Activated naive CD4-positive, alpha-beta T cell treated with anti-CD3 and anti-CD28 coated beads, Interleukin-2, amount 10 ng/mL, durations not matched to agents 7 days and 5 days (primary cell): Measurements from ENCODE around the gene GARNL3.

Experiments
- CTCF ChIA-PET: fragments of 350-600 bp; sonication (Branson Sonifier 250); formaldehyde crosslinking; loops from one replicate; lab custom pipeline; 2021; ENCODE audit warnings: antibody characterized with exemption; lab: Charles Lee
- DNase-seq: peaks from one replicate; pipeline ENCODE4 v3.0.0-alpha.2; 2020
- H3K27ac Mint-ChIP-seq: one replicate; pipeline ENCODE4 v1.8.0; 2021; ENCODE audit warnings: mild to moderate bottlenecking, moderate library complexity, mixed read lengths
- H3K27me3 Mint-ChIP-seq: one replicate; pipeline ENCODE4 v1.8.0; 2021; ENCODE audit warnings: mild to moderate bottlenecking, mixed read lengths
- H3K36me3 Mint-ChIP-seq: one replicate; pipeline ENCODE4 v1.8.0; 2021; ENCODE audit warnings: mixed read lengths
- H3K4me1 Mint-ChIP-seq: one replicate; pipeline ENCODE4 v1.8.0; 2021; ENCODE audit warnings: mixed read lengths
- H3K4me3 Mint-ChIP-seq: one replicate; pipeline ENCODE4 v1.8.0; 2021; ENCODE audit warnings: mild to moderate bottlenecking, moderate library complexity, mixed read lengths
- H3K9me3 Mint-ChIP-seq: one replicate; pipeline ENCODE4 v1.8.0; 2021; ENCODE audit warnings: mixed read lengths

GARNL3 gene, protein sequence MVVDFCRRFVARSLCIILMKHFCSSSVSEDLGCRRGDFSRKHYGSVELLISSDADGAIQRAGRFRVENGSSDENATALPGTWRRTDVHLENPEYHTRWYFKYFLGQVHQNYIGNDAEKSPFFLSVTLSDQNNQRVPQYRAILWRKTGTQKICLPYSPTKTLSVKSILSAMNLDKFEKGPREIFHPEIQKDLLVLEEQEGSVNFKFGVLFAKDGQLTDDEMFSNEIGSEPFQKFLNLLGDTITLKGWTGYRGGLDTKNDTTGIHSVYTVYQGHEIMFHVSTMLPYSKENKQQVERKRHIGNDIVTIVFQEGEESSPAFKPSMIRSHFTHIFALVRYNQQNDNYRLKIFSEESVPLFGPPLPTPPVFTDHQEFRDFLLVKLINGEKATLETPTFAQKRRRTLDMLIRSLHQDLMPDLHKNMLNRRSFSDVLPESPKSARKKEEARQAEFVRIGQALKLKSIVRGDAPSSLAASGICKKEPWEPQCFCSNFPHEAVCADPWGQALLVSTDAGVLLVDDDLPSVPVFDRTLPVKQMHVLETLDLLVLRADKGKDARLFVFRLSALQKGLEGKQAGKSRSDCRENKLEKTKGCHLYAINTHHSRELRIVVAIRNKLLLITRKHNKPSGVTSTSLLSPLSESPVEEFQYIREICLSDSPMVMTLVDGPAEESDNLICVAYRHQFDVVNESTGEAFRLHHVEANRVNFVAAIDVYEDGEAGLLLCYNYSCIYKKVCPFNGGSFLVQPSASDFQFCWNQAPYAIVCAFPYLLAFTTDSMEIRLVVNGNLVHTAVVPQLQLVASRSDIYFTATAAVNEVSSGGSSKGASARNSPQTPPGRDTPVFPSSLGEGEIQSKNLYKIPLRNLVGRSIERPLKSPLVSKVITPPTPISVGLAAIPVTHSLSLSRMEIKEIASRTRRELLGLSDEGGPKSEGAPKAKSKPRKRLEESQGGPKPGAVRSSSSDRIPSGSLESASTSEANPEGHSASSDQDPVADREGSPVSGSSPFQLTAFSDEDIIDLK

DNA sequence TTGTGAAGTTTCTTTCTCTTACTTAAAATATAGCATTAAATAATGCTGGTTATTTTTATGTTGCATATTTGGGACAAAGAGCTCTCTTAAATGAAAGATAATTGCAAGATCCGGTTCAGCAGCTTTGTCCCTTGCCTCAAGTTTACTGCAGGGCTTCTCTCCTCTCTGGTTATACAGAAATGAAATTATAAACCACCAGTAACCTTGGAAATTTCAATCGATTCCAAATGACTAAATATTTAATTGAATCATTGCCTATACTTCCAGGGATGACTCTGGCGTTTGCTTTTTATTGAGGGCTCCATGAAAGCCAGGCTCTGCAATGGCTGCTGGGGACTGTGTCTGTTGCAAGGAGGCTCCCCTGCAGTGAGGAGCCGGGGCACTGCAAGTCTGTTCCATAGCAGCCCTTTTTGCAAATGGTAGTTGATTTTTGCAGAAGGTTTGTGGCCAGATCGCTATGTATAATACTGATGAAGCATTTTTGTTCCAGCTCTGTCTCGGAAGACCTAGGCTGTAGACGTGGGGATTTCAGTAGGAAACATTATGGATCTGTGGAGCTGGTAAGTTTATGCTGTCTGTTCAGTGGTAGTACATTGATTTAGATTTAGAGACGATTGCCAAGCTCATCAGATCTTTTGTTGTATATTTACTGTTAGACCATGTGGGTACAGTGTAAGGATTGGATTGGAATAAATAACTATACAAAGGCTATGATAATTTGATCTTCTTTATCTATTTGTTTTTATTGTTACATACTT, at the start of gene GARNL3:
GARNL3 (plus strand) TSS at position 313 of the 758 bp plus-strand sequence; CDS start at position 417, 104 bp downstream.
- no peaks in the 10 kb centered on the region for H3K9me3 Mint-ChIP-seq
- CTCF ChIA-PET = no interaction called here

DNA sequence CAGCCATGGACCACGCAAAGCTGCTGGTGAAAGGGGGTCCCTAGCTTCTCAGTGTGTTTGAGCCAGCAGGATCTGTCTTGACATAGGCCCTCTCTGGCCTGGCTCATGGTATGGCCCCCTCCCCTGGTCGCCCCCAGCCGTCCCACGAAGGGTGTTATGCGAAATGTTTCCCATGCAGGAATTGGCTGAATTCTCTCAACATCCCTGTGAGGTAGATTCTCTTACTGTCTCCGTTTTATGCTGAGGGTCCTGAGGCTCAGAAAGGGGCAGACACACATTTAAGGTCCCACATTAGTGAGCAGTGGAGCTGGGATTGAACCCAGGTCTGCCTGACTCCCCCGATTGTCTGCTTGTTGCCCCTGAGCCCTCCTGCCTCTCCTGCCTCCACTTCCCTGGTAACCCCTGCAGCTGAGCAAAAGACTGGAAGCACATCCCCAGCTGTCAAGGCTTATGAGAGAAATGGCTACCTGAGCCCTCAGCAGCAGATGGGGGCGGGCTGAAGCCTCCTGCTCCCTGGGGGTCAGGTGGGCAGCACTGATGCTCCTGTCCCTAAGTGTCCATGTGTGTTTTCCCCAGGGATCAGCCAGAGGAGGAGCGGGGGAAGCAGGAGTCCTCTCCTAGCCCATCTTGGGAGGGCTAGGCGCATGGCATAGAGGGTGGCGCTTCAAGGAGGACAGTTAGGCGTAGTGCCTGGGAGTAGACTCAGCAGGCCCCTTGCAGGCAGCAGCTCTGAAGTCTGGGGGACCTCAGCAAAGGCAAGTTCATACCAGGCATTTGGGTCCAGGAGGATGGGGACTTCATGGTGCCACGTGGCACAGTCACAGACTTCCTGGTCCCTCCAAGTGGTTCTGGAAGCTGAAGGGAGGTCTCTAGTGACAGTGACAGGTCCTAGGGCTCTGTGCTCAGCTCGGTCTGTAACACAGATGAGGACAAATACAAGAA, 49.0 kb upstream of the GARNL3 start:
- no peaks in the 10 kb centered on the region for H3K4me1 Mint-ChIP-seq
- H3K27me3 Mint-ChIP-seq = peaks cover 67% of the 10 kb centered on the region
- no peaks in the 10 kb centered on the region for H3K36me3 Mint-ChIP-seq
- H3K4me3 Mint-ChIP-seq = no peak overlapping the region
- CTCF ChIA-PET = interaction anchor here (0.7 to 2.5 kb wide), 19 partner anchors 9 to 276 kb away, joined by 3 to 15 read pairs (median 4); partner anchors contain the start of genes RPL12, SLC2A8 and ZNF79
- H3K9me3 Mint-ChIP-seq = no peaks in the 10 kb centered on the region
- peak; percentile 19 for DNase-seq
- H3K27ac Mint-ChIP-seq = no peak overlapping the region

More for the DNA sequence above, at the start of gene GARNL3:
- Mint-ChIP-seq H3K27ac (no peak within 1 kb of the TSS), H3K27me3 (peaks cover 27% of the 10 kb centered on the region), H3K4me3 (no peak within 1 kb of the TSS), H3K4me1 (no peaks in the 10 kb centered on the region), H3K36me3 (no peaks in the 10 kb centered on the region)
- no peak for DNase-seq

DNA sequence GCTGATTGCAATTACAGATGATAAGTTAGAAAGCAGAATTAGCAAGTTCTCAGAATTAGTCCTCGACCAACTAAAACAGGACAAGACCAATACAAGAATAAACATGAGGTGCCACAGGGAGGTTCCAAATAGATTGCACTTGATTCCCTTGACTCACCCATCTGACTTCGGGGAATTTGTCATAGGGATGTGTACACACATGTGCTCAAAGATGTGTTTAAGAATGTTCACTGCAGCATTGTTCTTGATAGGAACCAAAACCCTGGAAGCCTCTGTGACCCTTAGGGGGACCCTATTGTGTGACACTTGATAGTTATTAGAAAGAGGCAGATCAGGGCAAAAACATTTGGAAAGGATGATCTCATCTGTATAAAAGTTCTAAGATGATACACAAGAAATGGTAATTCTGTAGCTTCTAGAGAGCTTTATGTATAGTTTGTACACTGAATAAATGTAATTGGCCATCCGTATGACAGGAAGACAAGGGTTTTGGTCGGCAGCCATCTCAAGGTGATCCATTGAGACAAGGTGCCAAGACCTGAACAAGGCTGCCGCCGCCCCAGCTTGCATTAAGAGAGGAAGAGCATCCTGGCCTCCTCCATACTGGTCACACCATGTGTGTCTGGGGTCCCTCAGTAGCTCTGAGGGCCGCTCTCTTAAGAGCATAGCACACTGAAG, 48.2 kb upstream of the GARNL3 start:
- Mint-ChIP-seq H3K9me3 (no peaks in the 10 kb centered on the region), H3K27ac (no peak overlapping the region), H3K36me3 (no peaks in the 10 kb centered on the region), H3K27me3 (peaks cover 65% of the 10 kb centered on the region), H3K4me1 (peaks cover 1% of the 10 kb centered on the region), H3K4me3 (no peak overlapping the region)
- CTCF ChIA-PET = interaction anchor here (1.0 to 2.5 kb wide), 4 partner anchors 17 to 276 kb away, joined by 3 to 15 read pairs (median 4); partner anchors contain the start of genes SLC2A8 and ZNF79
- peak; percentile 11 for DNase-seq

DNA sequence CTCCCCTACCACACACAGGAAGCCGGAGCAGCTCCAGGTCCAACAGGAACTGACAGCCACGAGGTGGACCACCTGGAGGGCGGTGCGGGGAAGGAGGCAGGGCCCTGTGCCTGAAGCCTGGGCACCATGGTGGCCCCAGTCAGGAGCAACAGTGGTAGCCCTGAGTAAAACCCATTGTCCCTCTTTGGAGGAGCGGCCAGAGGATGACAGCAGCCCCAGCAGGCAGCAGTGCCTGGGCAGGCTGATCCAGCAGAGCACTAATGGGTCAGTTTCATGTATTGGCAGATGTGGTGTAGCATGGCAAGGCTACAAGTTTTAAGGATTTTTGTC, 47.7 kb upstream of the GARNL3 start:
- CTCF ChIA-PET = interaction anchor here (1.0 kb wide), 1 partner anchor 276 kb away, joined by 3 read pairs; no protein-coding TSS in a partner anchor

DNA sequence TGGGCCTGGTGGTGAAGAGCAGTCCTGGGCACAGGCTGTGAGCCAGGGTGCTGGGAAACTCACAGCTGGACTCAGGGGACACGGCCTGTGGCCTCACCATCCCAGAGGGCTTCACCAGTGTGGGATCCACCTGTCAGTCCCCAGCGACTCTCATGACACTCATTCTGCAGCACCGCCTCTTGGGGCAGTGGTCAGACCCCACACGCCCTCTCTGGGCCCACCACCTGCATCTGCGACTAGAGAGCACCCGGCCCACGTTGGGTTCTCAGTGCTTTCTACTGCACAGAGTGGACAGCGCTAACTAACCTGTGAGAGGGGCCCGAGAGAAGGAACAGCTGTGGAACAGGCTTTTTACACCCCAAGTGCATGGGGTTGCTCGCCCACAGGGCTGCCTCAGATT, 45.8 kb upstream of the GARNL3 start:
- DNase-seq = peak; percentile 18
- H3K4me3 Mint-ChIP-seq = no peak overlapping the region
- CTCF ChIA-PET = interaction anchor here (1.6 kb wide), 1 partner anchor 200 kb away, joined by 3 read pairs; no protein-coding TSS in a partner anchor
- H3K9me3 Mint-ChIP-seq = no peaks in the 10 kb centered on the region
- H3K27me3 Mint-ChIP-seq = peaks cover 60% of the 10 kb centered on the region
- no peak overlapping the region for H3K27ac Mint-ChIP-seq
- H3K36me3 Mint-ChIP-seq = no peaks in the 10 kb centered on the region
- peaks cover 22% of the 10 kb centered on the region for H3K4me1 Mint-ChIP-seq

More for the DNA sequence above, 47.7 kb upstream of the GARNL3 start:
- no peaks in the 10 kb centered on the region for H3K9me3 Mint-ChIP-seq
- H3K27ac Mint-ChIP-seq = no peak overlapping the region
- peaks cover 6% of the 10 kb centered on the region for H3K4me1 Mint-ChIP-seq
- peak; percentile 11 for DNase-seq
- peaks cover 65% of the 10 kb centered on the region for H3K27me3 Mint-ChIP-seq
- no peaks in the 10 kb centered on the region for H3K36me3 Mint-ChIP-seq
- H3K4me3 Mint-ChIP-seq = no peak overlapping the region

DNA sequence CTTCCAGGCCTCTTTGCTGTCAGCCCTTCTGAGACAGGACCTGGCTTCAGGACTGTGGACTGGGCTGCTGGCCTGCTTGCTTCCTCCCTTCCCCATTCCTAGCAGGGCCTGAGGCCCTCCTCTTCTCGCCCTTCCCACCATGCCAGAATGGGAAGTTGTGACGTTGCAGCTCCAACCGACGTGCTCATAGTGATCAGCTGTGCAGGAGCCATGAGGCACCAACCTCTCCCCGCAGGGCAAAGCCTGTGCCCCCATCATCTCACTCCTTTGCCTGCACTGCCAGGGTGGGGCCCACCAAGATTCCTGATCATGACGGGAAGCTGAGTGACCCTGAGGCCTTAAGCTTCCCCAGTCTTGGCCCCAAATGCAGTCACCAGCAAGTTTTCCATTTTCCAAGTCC, 45.1 kb upstream of the GARNL3 start:
- H3K4me1 Mint-ChIP-seq = peaks cover 29% of the 10 kb centered on the region
- no peak for DNase-seq
- CTCF ChIA-PET = interaction anchor here (0.8 kb wide), 1 partner anchor 236 kb away, joined by 3 read pairs; no protein-coding TSS in a partner anchor
- no peaks in the 10 kb centered on the region for H3K9me3 Mint-ChIP-seq
- no peak overlapping the region for H3K27ac Mint-ChIP-seq
- no peak overlapping the region for H3K4me3 Mint-ChIP-seq
- H3K36me3 Mint-ChIP-seq = no peaks in the 10 kb centered on the region
- H3K27me3 Mint-ChIP-seq = peaks cover 65% of the 10 kb centered on the region

DNA sequence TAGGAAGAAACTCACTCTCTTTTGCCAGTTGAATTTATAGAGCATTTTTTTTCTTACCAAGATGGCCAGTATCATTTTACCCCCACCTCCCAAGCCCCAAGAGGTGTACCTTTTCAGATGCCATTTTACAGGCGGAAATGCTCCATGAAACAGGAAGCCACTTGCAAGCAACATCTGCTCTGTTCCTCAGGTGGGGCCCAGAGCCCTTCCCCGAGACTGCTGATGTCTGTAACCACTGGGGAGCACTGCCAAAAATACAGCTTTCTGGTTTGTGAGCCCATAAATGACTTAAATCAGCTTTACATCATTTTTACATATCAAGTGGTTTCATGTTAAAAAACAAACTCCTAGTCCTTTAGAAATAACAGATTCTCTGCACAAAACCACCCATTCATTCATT, 42.9 kb upstream of the GARNL3 start:
- H3K4me1 Mint-ChIP-seq = peaks cover 36% of the 10 kb centered on the region
- H3K9me3 Mint-ChIP-seq = no peaks in the 10 kb centered on the region
- peak; percentile 20 for DNase-seq
- CTCF ChIA-PET = no interaction called here
- H3K36me3 Mint-ChIP-seq = no peaks in the 10 kb centered on the region
- H3K4me3 Mint-ChIP-seq = no peak overlapping the region
- H3K27me3 Mint-ChIP-seq = peaks cover 69% of the 10 kb centered on the region
- H3K27ac Mint-ChIP-seq = no peak overlapping the region

DNA sequence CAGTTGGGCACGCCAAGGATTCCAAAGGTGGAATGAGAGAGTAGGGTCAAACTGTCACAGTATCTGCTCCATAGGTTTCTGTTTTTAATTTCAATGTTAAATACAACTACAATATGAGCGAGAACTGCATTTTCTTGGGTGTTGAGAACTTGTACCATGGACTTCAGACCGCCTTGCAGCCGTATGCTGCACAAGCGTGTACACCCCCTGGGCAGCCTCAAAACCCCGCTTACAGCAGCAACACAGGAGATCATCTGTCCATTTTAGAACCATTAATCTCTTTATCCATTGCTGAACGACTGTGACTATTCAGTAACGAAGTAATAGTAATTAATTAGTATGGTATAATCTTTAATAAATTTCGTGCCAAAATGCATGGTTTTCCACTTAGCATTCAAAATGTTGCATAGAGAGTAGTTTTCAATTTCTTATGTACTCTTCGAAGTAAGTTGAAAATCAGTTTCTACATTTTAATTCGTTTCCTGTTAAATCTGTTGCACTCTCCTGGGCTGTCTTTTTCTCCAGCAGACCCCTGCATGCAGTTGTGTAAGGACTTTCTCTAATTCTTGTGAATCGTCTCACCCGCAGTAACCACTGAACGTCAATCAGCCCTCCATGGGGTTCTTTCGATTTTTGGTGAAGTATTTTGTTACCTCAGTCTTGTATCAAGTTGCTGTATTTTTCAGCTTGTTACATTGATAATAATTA, 42.0 kb upstream of the GARNL3 start:
- H3K36me3 Mint-ChIP-seq = no peaks in the 10 kb centered on the region
- peaks cover 36% of the 10 kb centered on the region for H3K4me1 Mint-ChIP-seq
- CTCF ChIA-PET = no interaction called here
- H3K9me3 Mint-ChIP-seq = no peaks in the 10 kb centered on the region
- DNase-seq = no peak
- peaks cover 74% of the 10 kb centered on the region for H3K27me3 Mint-ChIP-seq
- H3K4me3 Mint-ChIP-seq = no peak overlapping the region
- no peak overlapping the region for H3K27ac Mint-ChIP-seq

DNA sequence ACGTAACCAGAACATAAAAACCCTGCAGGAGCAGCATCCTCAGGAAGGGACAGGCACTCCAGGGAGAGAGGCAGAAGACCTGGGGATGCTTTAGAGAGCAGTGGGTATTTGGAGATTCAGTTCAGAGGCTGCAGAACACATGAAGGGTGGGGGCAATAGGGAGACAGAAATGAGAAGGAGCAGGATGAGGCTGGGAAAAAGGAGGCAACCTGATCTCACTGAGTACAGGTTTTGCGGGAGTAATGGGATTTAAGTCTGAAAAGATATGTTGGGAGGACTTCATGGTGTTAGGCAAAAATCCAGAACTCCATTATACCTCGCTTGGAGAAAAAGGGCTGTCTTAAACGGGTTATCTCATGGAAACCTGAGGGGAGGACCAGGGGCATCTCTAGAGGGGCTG, 41.3 kb upstream of the GARNL3 start:
- no peaks in the 10 kb centered on the region for H3K9me3 Mint-ChIP-seq
- no peak for DNase-seq
- H3K27me3 Mint-ChIP-seq = peaks cover 75% of the 10 kb centered on the region
- H3K4me3 Mint-ChIP-seq = no peak overlapping the region
- peaks cover 36% of the 10 kb centered on the region for H3K4me1 Mint-ChIP-seq
- CTCF ChIA-PET = interaction anchor here (1.9 kb wide), 1 partner anchor 8 kb away, joined by 12 read pairs; no protein-coding TSS in a partner anchor
- H3K27ac Mint-ChIP-seq = no peak overlapping the region
- H3K36me3 Mint-ChIP-seq = no peaks in the 10 kb centered on the region

DNA sequence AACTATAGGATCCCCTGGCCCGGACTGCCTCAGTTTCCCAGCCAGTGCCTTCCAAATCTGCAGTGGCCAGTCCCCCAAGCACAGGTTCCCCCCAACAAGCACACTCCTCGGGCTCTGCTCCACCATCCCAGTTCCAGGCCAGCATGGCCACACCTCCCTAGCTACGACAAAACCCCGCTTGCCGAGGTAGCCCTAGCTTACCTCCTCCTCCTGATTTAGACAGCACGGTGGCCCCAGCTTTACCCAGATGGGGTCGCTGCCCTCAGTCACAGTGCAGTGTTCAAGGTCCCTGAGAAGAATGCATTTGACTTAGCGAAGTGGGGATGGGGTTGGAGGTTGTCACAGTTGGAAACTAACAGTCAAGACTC, 40.8 kb upstream of the GARNL3 start:
- peak overlapping the region; percentile 64 for H3K27ac Mint-ChIP-seq
- H3K36me3 Mint-ChIP-seq = no peaks in the 10 kb centered on the region
- CTCF ChIA-PET = interaction anchor here (0.9 to 1.9 kb wide), 4 partner anchors 9 to 697 kb away, joined by 3 to 12 read pairs (median 4); no protein-coding TSS in a partner anchor
- no peak for DNase-seq
- H3K4me3 Mint-ChIP-seq = peak overlapping the region; percentile 73
- H3K4me1 Mint-ChIP-seq = peaks cover 36% of the 10 kb centered on the region
- no peaks in the 10 kb centered on the region for H3K9me3 Mint-ChIP-seq
- peaks cover 70% of the 10 kb centered on the region for H3K27me3 Mint-ChIP-seq

DNA sequence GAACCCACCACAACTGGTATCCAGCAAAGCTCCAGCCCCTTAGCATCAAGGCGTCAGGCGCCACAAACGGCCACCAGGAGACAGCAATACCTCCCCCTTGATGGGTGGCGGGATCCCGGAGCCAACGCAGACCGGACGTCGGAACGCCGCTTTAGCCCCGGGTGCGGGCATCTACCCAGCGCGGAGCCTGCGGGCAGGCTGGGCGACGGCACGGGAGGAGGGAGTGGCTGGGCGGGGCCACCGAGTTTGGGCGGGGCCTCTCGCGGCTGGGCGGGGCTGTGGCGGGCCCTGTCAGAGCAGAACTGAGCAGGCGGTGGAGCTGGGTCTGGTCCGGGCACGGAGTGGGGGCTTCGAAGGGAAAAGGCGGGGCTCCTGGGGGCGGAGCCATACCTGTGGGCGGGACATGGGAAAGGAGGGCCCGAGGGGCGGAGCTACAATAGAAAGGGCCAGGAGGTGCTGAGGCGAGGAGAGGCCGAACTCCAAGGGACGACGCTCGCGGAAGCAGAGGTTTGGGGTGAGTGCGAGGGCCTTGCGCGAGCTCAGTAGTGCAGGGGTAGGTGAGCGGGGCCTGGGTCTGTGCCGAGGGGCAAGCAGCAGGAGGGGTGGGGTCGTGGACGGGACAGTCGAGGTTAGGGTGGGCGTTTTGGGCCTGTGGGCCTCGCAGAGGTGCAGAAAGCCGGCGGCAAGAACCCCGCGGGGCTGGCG, 40.2 kb upstream of the GARNL3 start:
- H3K9me3 Mint-ChIP-seq = no peaks in the 10 kb centered on the region

More for the DNA sequence above, 40.2 kb upstream of the GARNL3 start:
- DNase-seq = peak; percentile 86
- Mint-ChIP-seq H3K4me1 (peaks cover 36% of the 10 kb centered on the region), H3K36me3 (no peaks in the 10 kb centered on the region), H3K4me3 (peak overlapping the region; percentile 73), H3K27me3 (peaks cover 71% of the 10 kb centered on the region), H3K27ac (peak overlapping the region; percentile 64)
- CTCF ChIA-PET = interaction anchor here (0.5 to 1.9 kb wide), 6 partner anchors 9 to 697 kb away, joined by 3 to 12 read pairs (median 3); no protein-coding TSS in a partner anchor
